Panc1 (cell line): ENCODE measurements around the gene MRPL55.

Source experiments
- CTCF ChIP-seq: fragments of 450-650 bp; IDR thresholded peaks from 2 replicates; pipeline ENCODE4 v1.5.1; 2017; ENCODE audit warnings: mild to moderate bottlenecking
- POLR2AphosphoS5 ChIP-seq: IDR thresholded peaks from 2 replicates; pipeline ENCODE4 v1.6.1; 2012; ENCODE audit warnings: mild to moderate bottlenecking, low read depth, low read length, moderate library complexity
- SIN3A ChIP-seq: IDR thresholded peaks from 2 replicates; pipeline ENCODE4 v1.6.1; 2012; ENCODE audit warnings: low read depth, mild to moderate bottlenecking, low read length, moderate library complexity, borderline replicate concordance; ENCODE audit not compliant: insufficient read depth
- TCF7L2 ChIP-seq: IDR thresholded peaks from 2 replicates; pipeline ENCODE4 v1.6.1; 2011; ENCODE audit warnings: mild to moderate bottlenecking, low read depth, low read length, inconsistent platforms
- TF ChIP-seq, protein P1 (sequence below), 2 experiments: IDR thresholded peaks; 2 replicates each; pipeline ENCODE4 v1.6.1; 2011 to 2012; ENCODE audit warnings: low read depth in 2 of 2, control low read depth in 1 of 2, low read length in 1 of 2, mild to moderate bottlenecking in 1 of 2, moderate library complexity in 1 of 2; ENCODE audit not compliant: insufficient read depth in 1 of 2

- TF ChIP-seq CTCF: no peak
- TF ChIP-seq, protein P1, sequence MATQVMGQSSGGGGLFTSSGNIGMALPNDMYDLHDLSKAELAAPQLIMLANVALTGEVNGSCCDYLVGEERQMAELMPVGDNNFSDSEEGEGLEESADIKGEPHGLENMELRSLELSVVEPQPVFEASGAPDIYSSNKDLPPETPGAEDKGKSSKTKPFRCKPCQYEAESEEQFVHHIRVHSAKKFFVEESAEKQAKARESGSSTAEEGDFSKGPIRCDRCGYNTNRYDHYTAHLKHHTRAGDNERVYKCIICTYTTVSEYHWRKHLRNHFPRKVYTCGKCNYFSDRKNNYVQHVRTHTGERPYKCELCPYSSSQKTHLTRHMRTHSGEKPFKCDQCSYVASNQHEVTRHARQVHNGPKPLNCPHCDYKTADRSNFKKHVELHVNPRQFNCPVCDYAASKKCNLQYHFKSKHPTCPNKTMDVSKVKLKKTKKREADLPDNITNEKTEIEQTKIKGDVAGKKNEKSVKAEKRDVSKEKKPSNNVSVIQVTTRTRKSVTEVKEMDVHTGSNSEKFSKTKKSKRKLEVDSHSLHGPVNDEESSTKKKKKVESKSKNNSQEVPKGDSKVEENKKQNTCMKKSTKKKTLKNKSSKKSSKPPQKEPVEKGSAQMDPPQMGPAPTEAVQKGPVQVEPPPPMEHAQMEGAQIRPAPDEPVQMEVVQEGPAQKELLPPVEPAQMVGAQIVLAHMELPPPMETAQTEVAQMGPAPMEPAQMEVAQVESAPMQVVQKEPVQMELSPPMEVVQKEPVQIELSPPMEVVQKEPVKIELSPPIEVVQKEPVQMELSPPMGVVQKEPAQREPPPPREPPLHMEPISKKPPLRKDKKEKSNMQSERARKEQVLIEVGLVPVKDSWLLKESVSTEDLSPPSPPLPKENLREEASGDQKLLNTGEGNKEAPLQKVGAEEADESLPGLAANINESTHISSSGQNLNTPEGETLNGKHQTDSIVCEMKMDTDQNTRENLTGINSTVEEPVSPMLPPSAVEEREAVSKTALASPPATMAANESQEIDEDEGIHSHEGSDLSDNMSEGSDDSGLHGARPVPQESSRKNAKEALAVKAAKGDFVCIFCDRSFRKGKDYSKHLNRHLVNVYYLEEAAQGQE (IDR thresholded peaks at IDR 0.05; ENCODE audit: insufficient read depth in 1 of 2, low read depth in 2 of 2, low read length in 1 of 2): no peak
- no peak for TF ChIP-seq POLR2AphosphoS5
- no peak for TF ChIP-seq SIN3A
- no peak for TF ChIP-seq TCF7L2
Measured at GRCh38 chr1:228112617-228113016, 3.5 kb upstream of the MRPL55 start.
